Cardiac septum (tissue), 1 donor: ENCODE results near the gene DUS2. TPM values are rescaled to one million over a fixed set of nuclear protein-coding genes. Genes with fewer than 3 reads are reported as not detected.
"Not testable (repeated sequence)": the region's sequence is repeated elsewhere in the genome, so short reads cannot be mapped to it uniquely, and the experiment has no call there.

Experiments
- DNase-seq: peaks from one replicate; pipeline ENCODE4 v3.0.0-alpha.2; 2020; ENCODE audit warnings: low spot score
- intact Hi-C: fragments of 100-400 bp; cut with DNase I; formaldehyde crosslinking; loops from one replicate; pipeline ENCODE4 v1.14.0; 2022
- total RNA-seq: library from RNA; stranded (reverse); fragmentation: NEBNext Ultra II Directional; extraction: Animal tissue kit (Norgen Biotek cat#: 25700); gene quantifications from one replicate; pipeline ENCODE4 v1.2.1, GENCODE V29; 2021
- donor health status: DM: no; HTN: no; CAD: no.

The DUS2 gene
- total RNA-seq, 1 donor from 2014 or later = 6.4 TPM

DNA sequence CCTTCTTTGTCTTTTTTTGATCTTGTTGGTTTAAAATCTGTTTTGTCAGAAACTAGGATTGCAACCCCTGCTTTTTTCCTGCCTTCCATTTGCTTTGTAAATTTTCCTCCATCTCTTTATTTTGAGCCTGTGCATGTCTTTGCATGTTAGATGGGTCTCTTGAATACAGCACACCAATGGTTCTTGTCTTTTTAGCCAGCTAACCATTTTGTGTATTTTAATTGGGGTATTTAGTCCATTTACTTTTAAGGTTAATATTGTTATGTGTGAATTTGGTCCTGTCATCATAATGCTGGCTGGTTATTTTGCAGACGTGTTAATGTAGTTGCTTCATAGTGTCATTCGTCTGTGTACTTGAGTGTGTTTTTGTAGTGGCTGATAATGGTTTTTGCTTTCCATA lies 88.3 kb downstream of the DUS2 start:
- intact Hi-C loops = no loop called here
- DNase-seq = no peak

DNA sequence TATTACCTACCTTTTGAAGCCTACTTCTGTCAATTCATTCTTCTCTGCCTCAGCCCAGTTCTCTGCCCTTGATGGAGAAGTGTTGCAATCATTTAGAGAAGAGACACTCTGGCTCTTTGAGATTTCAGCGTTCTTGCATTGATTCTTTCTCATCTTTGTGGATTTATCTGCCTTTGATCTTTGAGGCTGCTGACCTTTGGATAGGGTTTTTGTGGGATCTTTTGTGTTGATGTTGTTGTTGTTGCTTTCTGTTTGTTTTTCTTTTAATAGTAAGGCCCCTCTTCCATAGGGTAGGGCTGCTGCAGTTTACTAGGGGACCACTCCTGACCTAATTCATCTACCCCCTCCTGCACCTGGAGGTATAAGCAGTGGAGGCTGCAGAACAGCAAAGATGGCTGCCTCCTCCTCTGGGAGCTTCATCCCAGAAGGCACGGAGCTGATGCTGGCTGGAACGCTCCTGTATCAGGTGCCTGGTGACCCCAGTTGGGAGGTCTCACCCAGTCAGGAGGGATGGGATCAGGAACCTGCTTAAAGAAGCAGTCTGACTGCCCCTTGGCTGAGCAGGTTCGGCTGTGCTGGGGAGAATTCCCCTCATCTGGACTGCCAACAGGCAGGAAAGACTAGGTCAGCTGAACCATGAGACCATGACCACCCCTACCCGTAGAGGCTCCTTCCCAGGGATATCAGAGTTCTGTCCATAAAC lies 90.1 kb downstream of the DUS2 start:
- intact Hi-C loops = no loop called here
- no peak for DNase-seq

DNA sequence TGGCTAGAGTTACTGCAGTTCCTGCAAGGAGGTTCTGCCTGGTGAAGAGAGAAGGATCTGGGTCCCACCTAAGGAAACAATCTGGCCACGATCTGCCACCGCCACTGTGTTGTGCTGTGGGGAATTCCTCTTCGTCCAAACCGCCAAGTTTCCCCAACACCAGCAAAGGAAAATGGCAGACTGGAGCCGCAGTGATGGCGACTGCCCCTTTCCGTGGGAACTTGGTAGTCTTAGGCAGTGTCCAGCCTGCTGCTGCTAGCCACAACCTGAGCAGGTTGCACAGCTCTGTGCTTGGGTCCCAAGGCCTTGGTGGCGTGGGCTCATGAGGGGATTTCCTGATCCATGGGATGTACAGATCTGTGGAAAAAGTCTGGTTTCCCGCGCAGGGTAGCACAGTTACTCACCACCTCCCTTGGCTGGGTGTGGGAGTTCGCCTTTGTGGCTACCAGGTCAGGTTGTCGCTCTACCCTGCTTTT lies 90.7 kb downstream of the DUS2 start:
- intact Hi-C loops = no loop called here
- DNase-seq = no peak

DNA sequence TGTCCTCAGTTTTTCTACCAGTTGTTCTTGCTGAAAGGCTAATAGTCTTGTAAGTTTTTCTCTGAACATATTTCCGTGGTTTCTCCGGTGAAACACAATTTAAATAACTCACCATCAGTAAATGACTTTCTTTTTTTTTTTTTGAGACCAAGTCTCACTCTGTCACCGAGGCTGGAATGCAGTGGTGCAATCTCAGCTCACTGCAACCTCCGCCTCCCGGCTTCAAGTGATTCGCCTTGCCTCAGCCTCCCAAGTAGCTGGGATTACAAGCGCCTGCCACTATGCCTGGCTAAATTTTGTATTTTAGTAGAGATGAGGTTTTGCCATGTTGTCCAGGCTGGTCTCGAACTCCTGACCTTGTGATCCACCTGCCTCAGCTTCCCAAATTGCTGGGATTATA lies 91.9 kb downstream of the DUS2 start:
- intact Hi-C loops, DNase-seq: not testable (repeated sequence)

DNA sequence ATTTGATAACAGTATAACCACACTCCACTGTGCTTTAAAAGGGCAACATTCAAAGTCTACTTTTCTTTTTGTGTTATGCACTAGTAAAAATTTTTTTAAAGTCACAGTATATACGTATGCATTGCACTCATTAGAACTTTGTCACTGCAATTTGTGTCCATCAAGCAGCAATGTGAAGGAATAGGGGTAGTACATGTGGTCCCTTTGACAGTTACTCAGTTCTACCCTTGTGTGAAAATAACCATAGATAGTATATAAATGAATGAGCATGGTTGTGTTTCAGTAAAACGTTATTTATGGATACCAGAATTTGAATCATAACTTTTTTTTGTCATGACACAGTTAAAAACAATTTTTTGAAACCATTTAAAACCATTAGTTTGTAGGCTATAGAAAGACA lies 92.8 kb downstream of the DUS2 start:
- intact Hi-C loops = no loop called here
- DNase-seq = no peak

DNA sequence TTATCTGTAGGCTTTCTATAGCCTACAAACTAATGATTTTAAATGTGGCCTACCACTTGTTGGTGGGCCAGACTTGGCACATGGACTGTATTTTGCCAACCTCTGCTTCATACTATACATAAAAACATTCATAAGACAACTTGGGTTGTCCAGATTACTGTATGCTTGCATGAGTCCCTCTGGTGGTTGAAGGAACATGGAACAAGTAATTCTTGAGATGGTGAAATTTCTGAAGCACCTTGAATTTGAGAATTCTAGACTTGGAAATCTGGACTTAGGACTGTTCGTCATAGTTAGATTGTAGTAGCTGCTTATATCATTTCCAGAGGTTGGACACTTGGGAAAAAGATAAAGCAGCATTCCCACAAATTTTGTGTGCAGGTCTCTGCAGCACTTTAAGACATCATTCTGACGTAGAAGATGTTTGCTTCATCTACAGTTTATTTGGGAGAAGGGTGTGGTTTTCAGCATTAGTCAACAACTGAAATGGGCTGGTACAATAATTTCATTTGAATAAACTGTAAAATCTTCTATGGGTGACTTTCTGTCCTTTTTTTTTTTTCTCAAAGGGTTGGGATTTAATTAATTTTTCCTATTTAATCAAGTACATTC lies 93.3 kb downstream of the DUS2 start:
- intact Hi-C loops = no loop called here
- DNase-seq = no peak

DNA sequence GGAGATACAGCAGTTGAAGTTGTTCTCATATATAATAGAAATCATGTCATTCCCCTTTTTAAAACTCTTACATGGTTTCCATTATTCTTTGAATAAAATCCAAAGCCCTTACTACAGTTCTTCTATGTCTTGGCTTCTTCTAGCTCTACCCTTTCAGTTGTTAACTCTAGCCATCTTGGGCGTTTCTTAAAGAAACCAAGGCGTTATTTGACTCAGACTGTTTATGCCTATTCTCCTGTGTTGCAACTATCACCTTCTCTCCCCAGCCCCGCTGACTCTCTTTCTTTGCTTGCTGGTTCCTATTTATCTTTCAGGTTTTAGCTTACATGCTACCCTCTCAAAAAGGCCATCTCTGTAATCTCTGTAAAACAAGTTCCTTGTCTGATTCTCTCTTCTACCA lies 94.8 kb downstream of the DUS2 start:
- DNase-seq = no peak
- intact Hi-C loops = no loop called here

DNA sequence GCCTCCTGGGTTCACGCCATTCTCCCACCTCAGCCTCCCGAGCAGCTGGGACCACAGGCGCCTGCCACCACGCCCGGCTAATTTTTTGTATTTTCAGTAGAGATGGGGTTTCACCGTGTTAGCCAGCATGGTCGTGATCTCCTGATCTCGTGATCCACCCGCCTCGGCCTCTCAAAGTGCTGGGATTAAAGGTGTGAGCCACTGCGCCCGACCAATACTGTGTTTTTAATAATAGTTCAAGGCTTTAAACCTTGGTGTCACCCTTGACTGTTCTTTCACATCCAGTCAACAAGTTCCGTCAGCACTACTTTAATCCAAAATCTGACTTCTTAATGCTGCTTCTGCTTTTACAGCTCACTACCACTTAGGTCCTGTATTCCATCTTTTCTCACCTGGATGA lies 95.9 kb downstream of the DUS2 start:
- DNase-seq, intact Hi-C loops: not testable (repeated sequence)

DNA sequence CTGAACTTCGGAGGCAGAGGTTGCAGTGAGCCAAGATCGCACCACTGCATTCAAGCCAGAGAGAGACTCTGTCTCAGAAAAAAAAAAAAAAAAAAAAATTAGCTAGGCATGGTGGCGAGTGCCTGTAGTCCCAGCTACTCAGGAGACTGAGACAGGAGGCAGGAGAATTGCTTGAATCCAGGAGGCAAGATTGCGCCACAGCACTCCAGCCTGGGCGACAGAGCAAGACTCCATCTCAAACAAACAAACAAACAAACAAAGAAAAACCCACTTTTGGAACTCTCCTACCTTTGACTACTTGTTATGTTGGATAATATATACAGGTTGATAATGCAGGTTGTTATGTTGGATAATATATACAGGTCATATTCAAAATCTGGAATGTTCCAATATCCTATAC lies 97.4 kb downstream of the DUS2 start:
- intact Hi-C loops, DNase-seq: not testable (repeated sequence)

DNA sequence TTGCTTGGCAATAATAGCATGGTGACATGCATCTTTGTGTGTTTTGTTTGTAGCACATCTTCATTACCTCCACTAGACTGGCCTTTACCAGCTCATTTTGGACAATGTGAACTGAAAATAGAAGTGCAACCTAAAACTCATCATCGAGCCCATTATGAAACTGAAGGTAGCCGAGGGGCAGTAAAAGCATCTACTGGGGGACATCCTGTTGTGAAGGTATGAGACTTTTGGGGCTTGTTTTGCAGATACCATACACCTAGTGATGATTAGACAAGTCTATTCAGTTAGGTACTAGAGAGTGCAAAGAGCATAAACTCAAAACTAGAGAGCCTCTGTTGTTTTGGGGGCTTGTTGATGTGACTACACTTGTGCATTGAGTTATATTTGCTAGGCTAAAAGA lies 103.3 kb downstream of the DUS2 start:
- intact Hi-C loops = no loop called here

DNA sequence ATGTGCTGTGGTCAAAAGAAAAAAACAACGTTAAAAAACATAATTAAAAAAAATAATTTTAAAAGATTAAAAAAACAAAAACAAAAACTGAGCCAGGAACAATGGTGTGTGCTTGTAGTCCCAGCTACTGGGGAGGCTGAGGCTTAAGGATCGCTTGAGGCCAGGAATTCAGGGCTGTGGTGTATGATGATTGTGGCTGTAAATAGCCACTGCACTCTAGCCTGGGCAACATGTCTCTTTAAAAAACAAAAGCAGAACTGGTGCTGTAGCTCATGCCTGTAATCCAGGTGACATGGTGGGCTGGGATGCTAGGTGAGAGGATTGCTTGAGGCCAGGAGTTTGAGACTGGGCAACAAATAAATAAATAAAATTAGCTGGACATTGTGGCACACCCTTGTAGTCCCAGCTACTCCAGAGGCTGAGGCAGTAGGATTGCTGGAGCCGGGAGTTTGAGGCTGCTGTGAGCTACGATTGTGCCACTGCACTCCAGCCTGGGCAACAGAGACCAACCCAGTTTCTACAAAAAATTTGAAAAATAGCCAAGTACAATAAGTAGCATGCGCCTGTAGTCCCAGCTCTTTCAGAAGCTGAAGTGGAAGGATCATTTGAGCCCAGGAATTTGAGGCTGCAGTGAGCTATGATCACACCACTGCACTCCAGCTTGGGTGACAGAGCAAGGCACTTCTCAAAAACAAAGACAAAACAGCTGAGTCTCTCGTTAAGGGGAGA lies 105.7 kb downstream of the DUS2 start:
- intact Hi-C loops = no loop called here

More for the DNA sequence above, 103.3 kb downstream of the DUS2 start:
- no peak for DNase-seq

More for the DNA sequence above, 105.7 kb downstream of the DUS2 start:
- DNase-seq = no peak

Other genes starting within 250 kb of the DUS2 start
- gene RANBP10, start 216.7 kb upstream of the DUS2 start, total RNA-seq = 16.4 TPM
- 0.51 TPM for gene TSNAXIP1, start 216.4 kb upstream of the DUS2 start, total RNA-seq
- 23.0 TPM for gene THAP11, start 181.0 kb upstream of the DUS2 start, total RNA-seq
- 87.1 TPM for gene NUTF2, start 176.4 kb upstream of the DUS2 start, total RNA-seq
- 27.9 TPM for gene CENPT, start 175.6 kb upstream of the DUS2 start, total RNA-seq
- 43.8 TPM for gene EDC4, start 150.2 kb upstream of the DUS2 start, total RNA-seq
- 2.1 TPM for gene NRN1L, start 138.4 kb upstream of the DUS2 start, total RNA-seq
- 22.6 TPM for gene PSKH1, start 130.0 kb upstream of the DUS2 start, total RNA-seq
- gene CTRL, start 91.4 kb upstream of the DUS2 start, total RNA-seq = not detected
- 66.1 TPM for gene PSMB10, start 86.4 kb upstream of the DUS2 start, total RNA-seq
- gene LCAT, start 79.2 kb upstream of the DUS2 start, total RNA-seq = 29.8 TPM
- 121 TPM for gene SLC12A4, start 54.6 kb upstream of the DUS2 start, total RNA-seq
- gene DPEP3, start 42.8 kb upstream of the DUS2 start, total RNA-seq = not detected
- 0.78 TPM for gene DPEP2, start 23.8 kb upstream of the DUS2 start, total RNA-seq
- not detected for gene DPEP2NB, start 7.4 kb upstream of the DUS2 start, total RNA-seq
- gene DDX28, start 52 bp upstream of the DUS2 start, total RNA-seq = 8.6 TPM
- gene NFATC3, start 62.1 kb downstream of the DUS2 start, total RNA-seq = 22.9 TPM
- gene ESRP2, start 212.8 kb downstream of the DUS2 start, total RNA-seq = not detected
- 46.7 TPM for gene PLA2G15, start 222.1 kb downstream of the DUS2 start, total RNA-seq
- 42.4 TPM for gene SLC7A6, start 241.2 kb downstream of the DUS2 start, total RNA-seq